Keratinocyte (primary cell): ENCODE data around the gene SPTLC3. TPM values are rescaled to one million over a fixed set of nuclear protein-coding genes. Genes with fewer than 3 reads are reported as not detected.
A peak's percentile ranks its signal among the peaks of the same experiment; 100 is the strongest.

Experiments
- DNase-seq: peaks from one replicate; pipeline ENCODE4 v3.0.0-alpha.2; 2011; ENCODE audit warnings: low read depth, missing footprints, low spot score
- FAIRE-seq: peaks from 2 replicates; lab custom pipeline; 2011; peaks lifted over from hg19 to GRCh38; lab: Jason Lieb, UNC
- H2AFZ ChIP-seq: 2 replicates; pipeline ENCODE4 v1.6.0; 2012; ENCODE audit warnings: low read length, control low read depth, inconsistent platforms; ENCODE audit not compliant: control insufficient read depth
- H3K27ac ChIP-seq: 2 replicates; pipeline ENCODE4 v1.5.1; 2011; ENCODE audit warnings: low read length; ENCODE audit not compliant: control insufficient read depth, insufficient read depth
- H3K27me3 ChIP-seq: 3 replicates; pipeline ENCODE4 v1.6.0; 2011; ENCODE audit warnings: low read length; ENCODE audit not compliant: control insufficient read depth, insufficient read depth; ENCODE audit errors: extremely low read depth
- H3K36me3 ChIP-seq, 2 experiments: 2 replicates in 1 of 2; 3 replicates in 1 of 2; pipeline ENCODE4 v1.5.1; 2011; ENCODE audit warnings: low read length in 2 of 2, mild to moderate bottlenecking in 1 of 2; ENCODE audit not compliant: control insufficient read depth in 2 of 2, insufficient read depth in 2 of 2; ENCODE audit errors: extremely low read depth in 1 of 2
- H3K4me1 ChIP-seq: 3 replicates; pipeline ENCODE4 v1.5.1; 2011; ENCODE audit warnings: low read length; ENCODE audit not compliant: control insufficient read depth, insufficient read depth; ENCODE audit errors: extremely low read depth
- H3K4me2 ChIP-seq: 3 replicates; pipeline ENCODE4 v1.6.0; 2011; ENCODE audit warnings: low read depth, low read length; ENCODE audit not compliant: control insufficient read depth, insufficient read depth; ENCODE audit errors: extremely low read depth
- H3K4me3 ChIP-seq, 3 experiments: fragments of 200-600 bp in 1 of 3; sonication (generic) in 1 of 3; 2 replicates in 2 of 3; 3 replicates in 1 of 3; pipeline ENCODE4 v1.5.1; 2011 to 2016; ENCODE audit warnings: low read length in 3 of 3, mild to moderate bottlenecking in 3 of 3, control low read depth in 2 of 3, inconsistent platforms in 1 of 3, low read depth in 1 of 3, mixed read lengths in 1 of 3, mixed run types in 1 of 3, moderate library complexity in 1 of 3; ENCODE audit not compliant: control insufficient read depth in 2 of 3, insufficient read depth in 2 of 3; ENCODE audit errors: extremely low read depth in 1 of 3
- H3K79me2 ChIP-seq: 2 replicates; pipeline ENCODE4 v1.6.0; 2012; ENCODE audit warnings: low read length; ENCODE audit not compliant: control insufficient read depth, insufficient read depth
- H3K9ac ChIP-seq: 3 replicates; pipeline ENCODE4 v1.6.0; 2011; ENCODE audit warnings: low read length; ENCODE audit not compliant: control insufficient read depth, insufficient read depth; ENCODE audit errors: extremely low read depth
- H3K9me1 ChIP-seq: 3 replicates; pipeline ENCODE4 v1.6.0; 2011; ENCODE audit warnings: low read length; ENCODE audit not compliant: control insufficient read depth, insufficient read depth; ENCODE audit errors: extremely low read depth
- H3K9me3 ChIP-seq: 2 replicates; pipeline ENCODE4 v1.5.1; 2012; ENCODE audit warnings: low read depth, low read length; ENCODE audit not compliant: control insufficient read depth
- H4K20me1 ChIP-seq: 3 replicates; pipeline ENCODE4 v1.6.0; 2011; ENCODE audit warnings: low read length; ENCODE audit not compliant: control insufficient read depth, insufficient read depth; ENCODE audit errors: extremely low read depth
- CTCF ChIP-seq, 3 experiments: IDR thresholded peaks in 1 of 3; conservative IDR thresholded peaks in 1 of 3; optimal IDR thresholded peaks in 1 of 3; 2 replicates in 2 of 3; 3 replicates in 1 of 3; pipeline versions ENCODE3 to v1.5.1; 2011; ENCODE audit warnings: low read length in 3 of 3, mild to moderate bottlenecking in 3 of 3, moderate library complexity in 2 of 3, control low read depth in 1 of 3, inconsistent platforms in 1 of 3; ENCODE audit not compliant: insufficient read depth in 2 of 3; ENCODE audit errors: extremely low read depth in 1 of 3
- EZH2 ChIP-seq: IDR thresholded peaks from one replicate; pipeline ENCODE4 v1.6.1; 2012; ENCODE audit warnings: inconsistent platforms, mild to moderate bottlenecking, low read length, moderate library complexity
- dilution Hi-C: fragments of 300-500 bp; cut with MboI; formaldehyde crosslinking; loops from one replicate; pipeline ENCODE4 v1.7.0; 2020; ENCODE audit warnings: low sequenced_read_pairs; ENCODE audit not compliant: extremely low pct_ligation_motif_present
- polyA plus RNA-seq, 5 experiments: library from polyadenylated mRNA; depleted of rRNA in 3 of 5; stranded (reverse) in 3 of 5; stranded (forward) in 1 of 5; unstranded in 1 of 5; fragments of >200 nt; gene quantifications; 1 replicate in 1 of 5; 2 replicates in 3 of 5; 3 replicates in 1 of 5; pipeline versions ENCODE4 v1.2.1 to v1.2.3, GENCODE V29; 2011 to 2012; ENCODE audit warnings: missing spikeins in 2 of 5, low read depth in 1 of 5, low replicate concordance in 1 of 5

SPTLC3 gene
- polyA plus RNA-seq, 1 donor (not counting 4 experiments of a cell fraction or from before 2014, with no cell fraction given) = 11.4 TPM

- FAIRE-seq (no peak), DNase-seq (no peak)
- H3K79me2 ChIP-seq = no peaks in the 10 kb centered on the region
- peaks cover 10% of the 10 kb centered on the region for H3K4me1 ChIP-seq
- dilution Hi-C loops = no loop called here
- H3K4me3 ChIP-seq = no peak overlapping the region
- H4K20me1 ChIP-seq = no peaks in the 10 kb centered on the region
- no peak overlapping the region for H3K4me2 ChIP-seq
- TF ChIP-seq CTCF (optimal IDR thresholded peaks at IDR 0.05 in 1 of 3, IDR thresholded peaks at IDR 0.05 in 1 of 3, conservative IDR thresholded peaks at IDR 0.05 in 1 of 3; ENCODE audit: extremely low read depth in 1 of 3, insufficient read depth in 2 of 3, low read length in 3 of 3) (no peak), EZH2 (no peak)
- no peaks in the 10 kb centered on the region for H3K27me3 ChIP-seq
- no peak overlapping the region for H3K27ac ChIP-seq
- no peak overlapping the region for H3K9ac ChIP-seq
- H3K9me1 ChIP-seq = no peaks in the 10 kb centered on the region
- H2AFZ ChIP-seq = no peak overlapping the region
- H3K36me3 ChIP-seq = peaks cover 0 to 2% of the 10 kb centered on the region in 2 experiments
- H3K9me3 ChIP-seq = peaks cover 7% of the 10 kb centered on the region
These were observed 12.6 kb downstream of the SPTLC3 start for GRCh38 chr20:13021205-13021970.

GRCh38 chr20:13022401-13023155 is 13.8 kb downstream of the SPTLC3 start:
- peak; percentile 76 for FAIRE-seq
- no peak overlapping the region for H3K27ac ChIP-seq
- no peak overlapping the region for H3K9ac ChIP-seq
- no peaks in the 10 kb centered on the region for H3K9me1 ChIP-seq
- no peak overlapping the region for H2AFZ ChIP-seq
- peaks cover 7% of the 10 kb centered on the region for H3K9me3 ChIP-seq
- no peak overlapping the region for H3K4me2 ChIP-seq
- H4K20me1 ChIP-seq = no peaks in the 10 kb centered on the region
- TF ChIP-seq CTCF (optimal IDR thresholded peaks at IDR 0.05 in 1 of 3, IDR thresholded peaks at IDR 0.05 in 1 of 3, conservative IDR thresholded peaks at IDR 0.05 in 1 of 3; ENCODE audit: extremely low read depth in 1 of 3, insufficient read depth in 2 of 3, low read length in 3 of 3) (no peak), EZH2 (no peak)
- H3K79me2 ChIP-seq = no peaks in the 10 kb centered on the region
- DNase-seq = no peak
- peaks cover 19% of the 10 kb centered on the region for H3K4me1 ChIP-seq
- H3K27me3 ChIP-seq = no peaks in the 10 kb centered on the region
- no peak overlapping the region for H3K4me3 ChIP-seq
- peaks cover 0 to 5% of the 10 kb centered on the region in 2 experiments for H3K36me3 ChIP-seq
- dilution Hi-C loops = no loop called here
